GM12875 (cell line): ENCODE data around the gene PREB.
"Not testable (repeated sequence)": the region's sequence is repeated elsewhere in the genome, so short reads cannot be mapped to it uniquely, and the experiment has no call there.

Source experiments
- H3K4me3 ChIP-seq: one replicate; pipeline ENCODE4 v1.5.1; 2011; ENCODE audit warnings: low read depth, low read length, control low read depth
- TF ChIP-seq, protein P1 (sequence below): IDR thresholded peaks from 2 replicates; pipeline ENCODE4 v1.5.1; 2011; ENCODE audit warnings: low read depth, mild to moderate bottlenecking, control low read depth, inconsistent platforms, low read length, moderate library complexity, borderline replicate concordance; ENCODE audit not compliant: insufficient read depth

PREB gene, protein sequence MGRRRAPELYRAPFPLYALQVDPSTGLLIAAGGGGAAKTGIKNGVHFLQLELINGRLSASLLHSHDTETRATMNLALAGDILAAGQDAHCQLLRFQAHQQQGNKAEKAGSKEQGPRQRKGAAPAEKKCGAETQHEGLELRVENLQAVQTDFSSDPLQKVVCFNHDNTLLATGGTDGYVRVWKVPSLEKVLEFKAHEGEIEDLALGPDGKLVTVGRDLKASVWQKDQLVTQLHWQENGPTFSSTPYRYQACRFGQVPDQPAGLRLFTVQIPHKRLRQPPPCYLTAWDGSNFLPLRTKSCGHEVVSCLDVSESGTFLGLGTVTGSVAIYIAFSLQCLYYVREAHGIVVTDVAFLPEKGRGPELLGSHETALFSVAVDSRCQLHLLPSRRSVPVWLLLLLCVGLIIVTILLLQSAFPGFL

DNA sequence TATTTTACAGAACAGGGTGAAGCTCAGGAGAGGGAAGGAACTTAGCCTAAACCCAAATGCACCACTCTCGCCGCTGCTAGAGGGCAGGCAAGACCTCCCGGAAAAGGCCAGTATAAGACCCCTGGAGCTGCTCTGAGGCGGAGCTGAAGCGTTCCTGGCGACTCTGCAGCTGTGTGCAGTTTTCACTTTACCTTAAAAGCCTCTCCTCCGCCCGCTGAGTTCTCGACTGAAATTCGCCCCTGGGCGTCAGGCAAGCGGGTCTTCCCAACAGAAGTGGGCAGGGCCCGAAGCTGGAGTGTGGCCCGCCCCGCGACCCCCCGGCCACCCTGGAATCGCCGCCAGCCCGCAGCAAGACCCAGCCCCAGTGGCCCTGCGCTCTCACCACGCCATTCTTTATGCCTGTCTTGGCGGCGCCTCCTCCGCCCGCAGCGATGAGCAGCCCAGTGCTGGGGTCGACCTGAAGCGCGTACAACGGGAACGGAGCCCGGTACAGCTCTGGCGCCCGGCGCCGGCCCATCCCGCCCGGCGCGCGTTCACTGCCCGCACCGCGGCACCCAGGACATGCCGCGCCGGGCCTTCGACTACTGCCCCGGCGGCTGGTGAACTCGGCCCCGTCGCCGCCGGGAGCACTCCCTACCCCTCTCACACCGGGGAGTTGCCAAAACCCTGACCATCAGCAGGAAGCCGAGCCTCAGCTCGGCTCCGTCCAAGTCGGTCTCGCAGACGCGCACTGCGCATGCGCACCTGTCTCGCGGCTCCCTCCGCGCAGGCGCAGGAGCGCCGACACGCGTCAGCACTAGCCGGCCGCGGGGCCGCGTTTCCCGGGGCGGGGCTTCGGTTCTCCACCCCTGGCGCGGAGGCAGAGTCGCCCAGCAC, at the start of gene PREB:
Gene PREB (minus strand): TSS at position 732 of the 876 bp plus-strand sequence. CDS start 215 bp downstream, at position 517.
- H3K4me3 ChIP-seq: peak within 1 kb of the TSS; percentile 82
- TF ChIP-seq, protein P1, sequence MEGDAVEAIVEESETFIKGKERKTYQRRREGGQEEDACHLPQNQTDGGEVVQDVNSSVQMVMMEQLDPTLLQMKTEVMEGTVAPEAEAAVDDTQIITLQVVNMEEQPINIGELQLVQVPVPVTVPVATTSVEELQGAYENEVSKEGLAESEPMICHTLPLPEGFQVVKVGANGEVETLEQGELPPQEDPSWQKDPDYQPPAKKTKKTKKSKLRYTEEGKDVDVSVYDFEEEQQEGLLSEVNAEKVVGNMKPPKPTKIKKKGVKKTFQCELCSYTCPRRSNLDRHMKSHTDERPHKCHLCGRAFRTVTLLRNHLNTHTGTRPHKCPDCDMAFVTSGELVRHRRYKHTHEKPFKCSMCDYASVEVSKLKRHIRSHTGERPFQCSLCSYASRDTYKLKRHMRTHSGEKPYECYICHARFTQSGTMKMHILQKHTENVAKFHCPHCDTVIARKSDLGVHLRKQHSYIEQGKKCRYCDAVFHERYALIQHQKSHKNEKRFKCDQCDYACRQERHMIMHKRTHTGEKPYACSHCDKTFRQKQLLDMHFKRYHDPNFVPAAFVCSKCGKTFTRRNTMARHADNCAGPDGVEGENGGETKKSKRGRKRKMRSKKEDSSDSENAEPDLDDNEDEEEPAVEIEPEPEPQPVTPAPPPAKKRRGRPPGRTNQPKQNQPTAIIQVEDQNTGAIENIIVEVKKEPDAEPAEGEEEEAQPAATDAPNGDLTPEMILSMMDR: peak; percentile 49

DNA sequence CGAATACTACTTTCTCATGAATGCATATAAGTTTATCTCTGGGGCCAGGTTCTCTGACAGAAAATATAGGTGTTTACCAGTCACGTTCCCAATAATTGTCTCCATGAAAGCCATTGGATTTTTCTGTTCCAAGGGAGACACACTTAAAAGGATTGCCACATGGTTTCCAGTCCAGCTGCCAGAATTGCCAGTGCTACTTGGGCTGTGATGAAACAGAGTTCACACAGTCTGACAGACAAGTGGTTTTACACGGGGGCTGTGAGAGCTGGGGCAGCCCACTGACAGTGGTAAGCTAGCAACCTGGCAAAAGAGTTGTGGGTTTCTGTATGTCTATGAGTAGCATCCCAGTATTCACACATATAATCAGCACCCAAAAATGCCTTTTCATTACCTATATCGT, 49.7 kb upstream of the PREB start:
- TF ChIP-seq, protein P1: no peak
- H3K4me3 ChIP-seq: no peak overlapping the region

DNA sequence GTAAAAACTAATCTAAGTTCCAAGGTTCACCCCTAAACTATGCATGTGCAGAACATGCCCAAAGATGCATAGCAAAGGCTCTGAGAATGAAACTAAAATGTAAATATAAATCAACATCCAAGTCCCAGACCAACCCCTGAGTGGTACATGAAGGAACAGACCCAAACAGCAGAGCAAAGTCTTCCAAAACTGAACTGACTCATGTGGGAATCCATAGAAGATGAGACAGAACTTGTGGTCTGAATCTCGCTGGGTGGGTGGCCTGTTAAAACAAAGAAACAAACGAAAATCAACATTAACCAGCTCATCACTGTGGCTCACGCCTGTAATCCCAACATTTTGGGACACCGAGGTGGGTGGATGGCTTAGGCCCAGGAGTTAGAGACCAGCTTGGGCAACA, 47.9 kb upstream of the PREB start:
- TF ChIP-seq, protein P1: no peak
- H3K4me3 ChIP-seq: no peak overlapping the region

DNA sequence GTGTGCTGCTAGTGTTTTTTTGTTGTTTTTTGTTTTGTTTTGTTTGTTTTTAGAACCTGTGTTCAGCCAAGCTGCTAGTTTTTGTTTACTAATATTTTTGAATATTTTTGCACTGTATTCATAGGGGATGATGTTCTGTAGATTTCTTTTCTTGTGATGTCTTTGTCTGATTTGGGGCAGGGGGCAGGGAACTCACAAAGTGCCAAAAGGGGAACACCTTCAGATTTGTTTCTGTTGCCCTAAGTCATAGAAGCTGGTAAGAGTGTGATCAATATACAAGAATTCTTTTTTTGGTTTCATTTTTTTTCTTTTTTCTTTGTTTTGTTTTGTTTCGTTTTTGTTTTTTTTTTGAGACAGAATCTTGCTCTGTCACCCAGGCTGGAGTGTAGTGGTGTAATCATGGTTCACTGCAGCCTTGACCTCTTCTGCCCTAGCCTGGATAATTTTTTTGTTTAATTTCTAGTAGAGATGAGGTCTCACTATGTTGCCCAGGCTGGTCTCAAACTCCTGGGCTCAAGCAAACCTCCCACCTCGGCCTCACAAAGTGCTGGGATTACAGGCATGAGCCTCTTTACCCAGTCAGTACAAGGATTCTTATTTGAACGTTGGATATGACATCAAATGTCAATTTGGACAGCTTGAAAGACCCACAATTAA, 45.0 kb upstream of the PREB start:
- H3K4me3 ChIP-seq: no peak overlapping the region
- TF ChIP-seq, protein P1: no peak

DNA sequence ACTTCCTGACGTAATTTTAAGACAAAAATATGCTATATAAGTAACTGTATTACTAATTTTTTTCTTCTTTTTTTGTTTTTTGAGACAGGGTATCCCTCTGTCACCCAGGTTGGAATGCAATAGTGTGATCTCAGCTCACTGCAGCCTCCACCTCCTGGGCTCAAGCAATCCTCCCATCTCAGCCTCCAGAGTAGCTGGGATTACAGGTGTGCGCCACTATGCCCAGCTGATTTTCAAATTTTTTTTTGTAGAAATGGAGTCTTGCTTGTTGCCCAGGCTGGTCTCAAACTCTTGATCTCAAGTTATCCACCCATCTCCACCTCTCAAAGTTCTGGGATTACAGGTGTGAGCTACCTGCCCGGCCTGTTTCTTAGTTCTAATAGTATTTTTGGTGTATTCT, 44.0 kb upstream of the PREB start:
- H3K4me3 ChIP-seq: no peak overlapping the region
- TF ChIP-seq, protein P1: no peak

DNA sequence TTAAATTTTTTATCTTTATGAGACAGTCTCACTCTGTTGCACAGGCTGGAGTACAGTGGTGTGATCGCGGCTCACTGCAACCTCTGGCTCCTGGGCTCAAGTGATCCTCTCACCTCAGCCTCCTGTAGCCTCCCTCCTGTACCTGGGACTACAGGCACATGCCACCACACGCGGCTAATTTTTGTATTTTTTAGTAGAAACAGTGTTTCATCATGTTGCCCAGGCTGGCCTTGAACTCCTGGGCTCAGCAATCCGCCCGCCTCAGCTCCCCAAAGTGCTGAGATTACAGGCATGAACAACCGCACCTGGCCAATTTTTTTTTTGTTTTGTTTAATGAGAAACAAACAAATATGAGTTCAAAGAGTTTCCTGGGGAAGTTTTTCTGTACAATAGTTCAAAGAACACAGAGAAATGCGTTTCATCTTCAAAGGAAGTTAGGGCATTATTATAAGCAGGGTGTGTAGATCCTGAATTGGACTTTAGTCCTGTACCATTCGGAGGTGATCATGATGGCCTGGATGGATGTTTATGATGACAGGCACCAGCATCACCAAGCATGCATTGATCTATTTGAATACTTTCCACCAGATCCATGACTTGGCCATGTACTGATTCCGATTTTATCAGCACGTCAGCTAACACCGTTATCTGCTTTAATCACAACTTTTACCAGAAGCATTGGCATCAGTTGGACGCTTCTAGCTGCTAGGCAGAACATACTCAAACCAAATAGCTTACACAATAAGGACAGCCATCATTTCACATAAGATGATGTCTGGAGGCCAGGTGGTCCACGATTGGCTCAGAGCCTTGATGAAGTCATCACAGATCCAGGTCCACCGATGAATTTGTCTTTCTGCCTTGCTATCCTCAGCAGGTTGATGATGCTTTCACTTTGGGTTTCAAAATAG, 43.3 kb upstream of the PREB start:
- no peak overlapping the region for H3K4me3 ChIP-seq
- TF ChIP-seq, protein P1: no peak

DNA sequence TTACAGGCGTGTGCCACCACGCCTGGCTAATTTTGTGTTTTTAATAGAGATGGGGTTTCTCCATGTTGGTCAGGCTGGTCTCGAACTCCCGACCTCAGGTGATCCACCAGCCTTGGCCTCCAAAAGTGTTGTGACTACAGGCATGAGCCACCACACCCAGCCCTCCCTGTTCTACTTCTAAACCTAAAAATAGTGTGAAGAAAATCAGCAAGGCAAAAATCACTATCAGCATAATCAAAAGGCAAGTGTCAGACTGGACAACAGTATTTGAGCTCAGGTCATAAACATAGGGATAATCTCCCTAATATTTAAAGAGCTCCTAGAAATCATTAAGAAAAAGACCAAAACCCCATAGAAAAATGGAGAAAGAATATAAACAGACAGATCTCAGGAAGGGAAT, 41.3 kb upstream of the PREB start:
- not testable (repeated sequence) for H3K4me3 ChIP-seq
